ENCODE results near the gene CAMK2D.

- TF ChIP-seq CTCF (IDR thresholded peaks at IDR 0.05; ENCODE audit: low read depth, low read length, missing input control) (no peak), REST (IDR thresholded peaks at IDR 0.05) (no peak), YY1 (IDR thresholded peaks at IDR 0.05) (no peak), SP1 (IDR thresholded peaks at IDR 0.05) (no peak), EGR1 (IDR thresholded peaks at IDR 0.05; ENCODE audit: low read depth in 2 of 2) (no peak), RAD21 (IDR thresholded peaks at IDR 0.05) (no peak), TAF1 (conservative IDR thresholded peaks at IDR 0.05) (no peak), ATF3 (IDR thresholded peaks at IDR 0.05) (no peak), ZBTB33 (IDR thresholded peaks at IDR 0.05) (no peak), GABPA (IDR thresholded peaks at IDR 0.05 in 1 of 2, conservative IDR thresholded peaks at IDR 0.05 in 1 of 2) (no peak), FOXA1 (IDR thresholded peaks at IDR 0.05) (no peak)
These were observed 154.3 kb downstream of the CAMK2D start for GRCh38 chr4:113607147-113607720.
